Peyer's patch (tissue), 4 donors: ENCODE results near the gene LGALS7.

Experiments
- CTCF ChIP-seq, 6 experiments: fragments of 450-650 bp in 4 of 6; fragments of 200-600 bp in 2 of 6; sonication (generic) in 1 of 6; IDR thresholded peaks; one replicate each; pipeline ENCODE4 v1.5.1; 2017 to 2019; ENCODE audit warnings: antibody characterized with exemption in 6 of 6, mild to moderate bottlenecking in 3 of 6, moderate library complexity in 1 of 6
- POLR2A ChIP-seq, 2 donors: fragments of 450-650 bp; IDR thresholded peaks; one replicate each; pipeline ENCODE4 v1.5.1; 2017; ENCODE audit warnings: antibody characterized with exemption in 2 of 2, mild to moderate bottlenecking in 2 of 2, moderate library complexity in 2 of 2

- TF ChIP-seq CTCF (IDR thresholded peaks at IDR 0.05) (no peak), POLR2A (IDR thresholded peaks at IDR 0.05) (no peak)
Observed at GRCh38 chr19:38803543-38803942, 30.2 kb upstream of the LGALS7 start.
